Skeletal muscle tissue (tissue), 4 donors: ENCODE data around the gene ANKRD65. TPM values are rescaled to one million over a fixed set of nuclear protein-coding genes. Genes with fewer than 3 reads are reported as not detected.
"Not testable (repeated sequence)": the region's sequence is repeated elsewhere in the genome, so short reads cannot be mapped to it uniquely, and the experiment has no call there.

Experiments
- H3K27ac ChIP-seq: one replicate; pipeline ENCODE4 v1.7.0; 2013; ENCODE audit warnings: mild to moderate bottlenecking, low read depth, low read length, inconsistent platforms
- H3K27me3 ChIP-seq, 3 donors: one replicate each; pipeline ENCODE4 v1.7.0; 2013; ENCODE audit warnings: low read length in 3 of 3; ENCODE audit not compliant: control insufficient read depth in 3 of 3, insufficient read depth in 3 of 3
- H3K36me3 ChIP-seq, 3 donors: one replicate each; pipeline ENCODE4 v1.7.0; 2013; ENCODE audit warnings: low read length in 3 of 3; ENCODE audit not compliant: control insufficient read depth in 3 of 3, insufficient read depth in 3 of 3
- H3K4me1 ChIP-seq, 3 donors: one replicate each; pipeline ENCODE4 v1.7.0; 2013; ENCODE audit warnings: low read length in 3 of 3, mild to moderate bottlenecking in 3 of 3; ENCODE audit not compliant: control insufficient read depth in 3 of 3, insufficient read depth in 3 of 3
- H3K4me3 ChIP-seq, 3 donors: one replicate each; pipeline ENCODE4 v1.7.0; 2013; ENCODE audit warnings: low read length in 3 of 3
- H3K9ac ChIP-seq, 3 donors: one replicate each; pipeline ENCODE4 v1.7.0; 2013; ENCODE audit warnings: low read length in 3 of 3, mild to moderate bottlenecking in 3 of 3, moderate library complexity in 2 of 3, low read depth in 1 of 3
- H3K9me3 ChIP-seq, 3 donors: one replicate each; pipeline ENCODE4 v1.7.0; 2013; ENCODE audit warnings: low read length in 3 of 3; ENCODE audit not compliant: control insufficient read depth in 3 of 3
- total RNA-seq: library from RNA; depleted of rRNA; stranded (reverse); fragments of >200 nt; gene quantifications from one replicate; pipeline ENCODE4 v1.2.3, GENCODE V29; 2014
- donor health status: Osteomylitis.

ANKRD65 gene
- total RNA-seq, 1 donor from 2014 or later, result 5.7 TPM

- Histone ChIP-seq H3K27ac (no peak overlapping the region), H3K36me3 (peaks cover 11 to 16% (median 13%) of the 10 kb centered on the region in 3 donors), H3K9ac (no peak overlapping the region), H3K4me3 (peak overlapping the region in 1 of 3 donors; percentile 90), H3K27me3 (no peaks in the 10 kb centered on the region), H3K4me1 (peaks cover 32 to 49% (median 42%) of the 10 kb centered on the region in 3 donors), H3K9me3 (no peaks in the 10 kb centered on the region)
Measured at GRCh38 chr1:1373051-1373814, 47.8 kb downstream of the ANKRD65 start.

- Histone ChIP-seq H3K27ac (no peak overlapping the region), H3K4me1 (peaks cover 32 to 48% (median 42%) of the 10 kb centered on the region in 3 donors), H3K4me3 (peak overlapping the region in 1 of 3 donors; percentile 35), H3K9ac (peak overlapping the region in 2 of 3 donors; percentile 2 to 60), H3K27me3 (no peaks in the 10 kb centered on the region), H3K36me3 (peaks cover 11 to 16% (median 13%) of the 10 kb centered on the region in 3 donors), H3K9me3 (no peaks in the 10 kb centered on the region)
Measured at GRCh38 chr1:1371746-1372711, 49.0 kb downstream of the ANKRD65 start.

GRCh38 chr1:1371364-1371745 is 49.7 kb downstream of the ANKRD65 start:
- Histone ChIP-seq H3K9ac (no peak overlapping the region), H3K9me3 (no peaks in the 10 kb centered on the region), H3K36me3 (peaks cover 11 to 16% (median 13%) of the 10 kb centered on the region in 3 donors), H3K4me3 (no peak overlapping the region), H3K27me3 (no peaks in the 10 kb centered on the region), H3K27ac (no peak overlapping the region), H3K4me1 (peaks cover 32 to 42% (median 38%) of the 10 kb centered on the region in 3 donors)

- Histone ChIP-seq H3K27ac (no peak overlapping the region), H3K9me3 (no peaks in the 10 kb centered on the region), H3K36me3 (peaks cover 11 to 16% (median 13%) of the 10 kb centered on the region in 3 donors), H3K27me3 (no peaks in the 10 kb centered on the region), H3K9ac (no peak overlapping the region), H3K4me1 (peaks cover 28 to 37% (median 32%) of the 10 kb centered on the region in 3 donors), H3K4me3 (no peak overlapping the region)
Measured at GRCh38 chr1:1370771-1371300, 50.2 kb downstream of the ANKRD65 start.

GRCh38 chr1:1370094-1370493 is 51.0 kb downstream of the ANKRD65 start:
- not testable (repeated sequence) for H3K27me3 ChIP-seq, H3K27ac ChIP-seq, H3K4me3 ChIP-seq, H3K9me3 ChIP-seq, H3K9ac ChIP-seq
- Histone ChIP-seq H3K4me1 (peaks cover 25 to 34% (median 31%) of the 10 kb centered on the region in 3 donors), H3K36me3 (peaks cover 11 to 16% (median 13%) of the 10 kb centered on the region in 3 donors)

Other genes with a start within 250 kb of the ANKRD65 start
- not detected for gene TTLL10, start 247.4 kb downstream of the ANKRD65 start, total RNA-seq
- 1.6 TPM for gene TNFRSF18, start 214.7 kb downstream of the ANKRD65 start, total RNA-seq
- gene TNFRSF4, start 207.1 kb downstream of the ANKRD65 start, total RNA-seq, result 0.52 TPM
- gene SDF4, start 189.3 kb downstream of the ANKRD65 start, total RNA-seq, result 28.2 TPM
- gene B3GALT6, start 189.0 kb downstream of the ANKRD65 start, total RNA-seq, result 10.4 TPM
- 1.0 TPM for gene C1QTNF12, start 174.6 kb downstream of the ANKRD65 start, total RNA-seq
- gene UBE2J2, start 147.4 kb downstream of the ANKRD65 start, total RNA-seq, result 28.7 TPM
- 0.52 TPM for gene SCNN1D, start 140.8 kb downstream of the ANKRD65 start, total RNA-seq
- gene ACAP3, start 113.3 kb downstream of the ANKRD65 start, total RNA-seq, result 23.5 TPM
- gene PUSL1, start 112.7 kb downstream of the ANKRD65 start, total RNA-seq, result 4.7 TPM
- gene INTS11, start 96.6 kb downstream of the ANKRD65 start, total RNA-seq, result 27.1 TPM
- gene CPTP, start 96.5 kb downstream of the ANKRD65 start, total RNA-seq, result 8.4 TPM
- 1.6 TPM for gene TAS1R3, start 90.0 kb downstream of the ANKRD65 start, total RNA-seq
- gene DVL1, start 71.9 kb downstream of the ANKRD65 start, total RNA-seq, result 44.9 TPM
- 60.0 TPM for gene MXRA8, start 62.7 kb downstream of the ANKRD65 start, total RNA-seq
- gene AURKAIP1, start 46.1 kb downstream of the ANKRD65 start, total RNA-seq, result 51.7 TPM
- gene CCNL2, start 21.9 kb downstream of the ANKRD65 start, total RNA-seq, result 55.3 TPM
- gene MRPL20, start 14.0 kb downstream of the ANKRD65 start, total RNA-seq, result 75.7 TPM
- 11.0 TPM for gene VWA1, start 14.4 kb upstream of the ANKRD65 start, total RNA-seq
- not detected for gene ATAD3C, start 28.4 kb upstream of the ANKRD65 start, total RNA-seq
- gene ATAD3B, start 50.5 kb upstream of the ANKRD65 start, total RNA-seq, result 16.7 TPM
- gene ATAD3A, start 90.9 kb upstream of the ANKRD65 start, total RNA-seq, result 6.8 TPM
- gene TMEM240, start 119.3 kb upstream of the ANKRD65 start, total RNA-seq, result 2.1 TPM
- 40.2 TPM for gene SSU72, start 153.6 kb upstream of the ANKRD65 start, total RNA-seq
- gene FNDC10, start 178.9 kb upstream of the ANKRD65 start, total RNA-seq, result not detected
- 49.6 TPM for gene MIB2, start 194.2 kb upstream of the ANKRD65 start, total RNA-seq
- gene MMP23B, start 210.9 kb upstream of the ANKRD65 start, total RNA-seq, result 17.2 TPM
- 8.4 TPM for gene CDK11B, start 237.7 kb upstream of the ANKRD65 start, total RNA-seq